Testis (tissue), 3 donors: ENCODE data around the gene ART4. TPM values are rescaled to one million over a fixed set of nuclear protein-coding genes. Genes with fewer than 3 reads are reported as not detected.

Experiments used
- DNase-seq: peaks from one replicate; pipeline ENCODE4 v3.0.0-alpha.2; 2019
- H3K27ac ChIP-seq, 2 donors: fragments of 200-600 bp; sonication (generic); one replicate each; pipeline ENCODE4 v1.5.1; 2019
- H3K27me3 ChIP-seq: fragments of 200-600 bp; sonication (generic); one replicate; pipeline ENCODE4 v1.5.1; 2019
- H3K36me3 ChIP-seq: fragments of 200-600 bp; sonication (generic); one replicate; pipeline ENCODE4 v1.5.1; 2017; ENCODE audit warnings: low read depth; ENCODE audit errors: missing control alignments
- H3K4me1 ChIP-seq: fragments of 200-600 bp; sonication (generic); one replicate; pipeline ENCODE4 v1.5.1; 2019
- H3K4me3 ChIP-seq, 2 donors: fragments of 200-600 bp; sonication (generic); one replicate each; pipeline ENCODE4 v1.5.1; 2017 to 2019
- H3K9me3 ChIP-seq: fragments of 200-600 bp; sonication (generic); one replicate; pipeline ENCODE4 v1.5.1; 2017
- CTCF ChIP-seq, 3 experiments: fragments of 450-650 bp in 2 of 3; fragments of 200-600 bp in 1 of 3; sonication (generic) in 1 of 3; IDR thresholded peaks; one replicate each; pipeline ENCODE4 v1.5.1; 2016 to 2019; ENCODE audit warnings: antibody characterized with exemption in 3 of 3, mild to moderate bottlenecking in 2 of 3, moderate library complexity in 1 of 3
- POLR2A ChIP-seq: fragments of 450-650 bp; IDR thresholded peaks from one replicate; pipeline ENCODE4 v1.6.1; 2017; ENCODE audit warnings: antibody characterized with exemption, mild to moderate bottlenecking, moderate library complexity
- WGBS, 2 donors: methylation state at CpG; one replicate each; pipeline ENCODE4 v1.1.5; 2018; 5-methylcytosine and 5-hydroxymethylcytosine counted together
- intact Hi-C: fragments of 100-400 bp; cut with DNase I; formaldehyde crosslinking; loops from one replicate; pipeline ENCODE4 v1.15.1; 2023; ENCODE audit warnings: low total_unique reads
- polyA plus RNA-seq: library from polyadenylated mRNA; stranded (reverse); fragments of 350-450 nt; fragmentation: Illumina TruSeq; extraction: RNeasy Lipid Tissue Mini Kit (QIAGEN cat#74804); gene quantifications from one replicate; pipeline ENCODE4 v1.2.3, GENCODE V29; 2014; ENCODE audit warnings: low read depth, low replicate concordance; ENCODE audit not compliant: insufficient read depth
- total RNA-seq, 2 donors: library from RNA; depleted of rRNA; stranded (reverse); fragments of >200 nt; gene quantifications; one replicate each; pipeline ENCODE4 v1.2.3, GENCODE V29; 2016

Gene ART4
- total and polyA plus RNA-seq, 3 donors from 2014 or later: 0.16 to 1.4 (median 0.57) TPM

GRCh38 chr12:14849661-14850060 is 6.3 kb upstream of the ART4 start:
- intact Hi-C loops: loop anchor here (10.0 kb wide), 1 partner anchor 45 kb away; no protein-coding TSS in a partner anchor
- peaks cover 22% of the 10 kb centered on the region for H3K4me1 ChIP-seq
- H3K36me3 ChIP-seq: no peaks in the 10 kb centered on the region
- WGBS, 2 donors: 35 to 48% methylated on average over 2 of the region's 2 CpGs
- no peaks in the 10 kb centered on the region for H3K27me3 ChIP-seq
- H3K27ac ChIP-seq: peak overlapping the region in 1 of 2 donors; percentile 50
- H3K9me3 ChIP-seq: no peaks in the 10 kb centered on the region
- TF ChIP-seq POLR2A (no peak), CTCF (IDR thresholded peaks at IDR 0.05) (no peak)
- DNase-seq: no peak
- H3K4me3 ChIP-seq: no peak overlapping the region

GRCh38 chr12:14846876-14847580 is 3.7 kb upstream of the ART4 start:
- no peak for TF ChIP-seq CTCF (IDR thresholded peaks at IDR 0.05)
- TF ChIP-seq POLR2A: no peak
- intact Hi-C loops: loop anchor here (10.0 kb wide), 1 partner anchor 48 kb away; no protein-coding TSS in a partner anchor
- peak overlapping the region in 1 of 2 donors; percentile 70 for H3K27ac ChIP-seq
- peaks cover 15% of the 10 kb centered on the region for H3K4me1 ChIP-seq
- H3K27me3 ChIP-seq: no peaks in the 10 kb centered on the region
- 39 to 51% methylated on average over 4 of the region's 4 CpGs for WGBS, 2 donors
- H3K9me3 ChIP-seq: no peaks in the 10 kb centered on the region
- no peak for DNase-seq
- H3K4me3 ChIP-seq: no peak overlapping the region
- no peaks in the 10 kb centered on the region for H3K36me3 ChIP-seq

GRCh38 chr12:14846042-14846587 is 2.8 kb upstream of the ART4 start:
- peaks cover 22% of the 10 kb centered on the region for H3K4me1 ChIP-seq
- no peak for DNase-seq
- intact Hi-C loops: loop anchor here (10.0 kb wide), 1 partner anchor 49 kb away; no protein-coding TSS in a partner anchor

GRCh38 chr12:14845350-14845750 is 2.0 kb upstream of the ART4 start:
- peak overlapping the region in 1 of 2 donors; percentile 70 for H3K27ac ChIP-seq

More at GRCh38 chr12:14846042-14846587, 2.8 kb upstream of the ART4 start:
- Histone ChIP-seq H3K36me3 (no peaks in the 10 kb centered on the region), H3K9me3 (no peaks in the 10 kb centered on the region), H3K27ac (peak overlapping the region in 1 of 2 donors; percentile 70), H3K4me3 (no peak overlapping the region), H3K27me3 (no peaks in the 10 kb centered on the region)
- TF ChIP-seq CTCF (IDR thresholded peaks at IDR 0.05) (no peak), POLR2A (no peak)
- WGBS, 2 donors: 35 to 44% methylated on average over 3 of the region's 3 CpGs

More at GRCh38 chr12:14845350-14845750, 2.0 kb upstream of the ART4 start:
- H3K9me3 ChIP-seq: no peaks in the 10 kb centered on the region
- TF ChIP-seq CTCF (IDR thresholded peaks at IDR 0.05) (peak; percentile 68 to 82 (median 77)), POLR2A (no peak)
- WGBS, 2 donors: 24 to 27% methylated on average over 3 of the region's 3 CpGs
- H3K4me3 ChIP-seq: no peak overlapping the region
- H3K36me3 ChIP-seq: no peaks in the 10 kb centered on the region
- no peaks in the 10 kb centered on the region for H3K27me3 ChIP-seq
- peaks cover 22% of the 10 kb centered on the region for H3K4me1 ChIP-seq
- peak; percentile 63 for DNase-seq
- intact Hi-C loops: loop anchor here (10.0 kb wide), 1 partner anchor 49 kb away; no protein-coding TSS in a partner anchor
